Hematopoietic multipotent progenitor cell treated with erythropoietin and hydrocortisone succinate and interleukin-3 and kit ligand, for 15 days (in vitro differentiated cells): Measurements from ENCODE around the gene KCNH1.
"Not testable (repeated sequence)": the region's sequence is repeated elsewhere in the genome, so short reads cannot be mapped to it uniquely, and the experiment has no call there.

Experiments used
- DNase-seq: peaks from one replicate; pipeline ENCODE4 v3.0.0-alpha.2; 2015; ENCODE audit warnings: low spot score

Gene KCNH1

DNA sequence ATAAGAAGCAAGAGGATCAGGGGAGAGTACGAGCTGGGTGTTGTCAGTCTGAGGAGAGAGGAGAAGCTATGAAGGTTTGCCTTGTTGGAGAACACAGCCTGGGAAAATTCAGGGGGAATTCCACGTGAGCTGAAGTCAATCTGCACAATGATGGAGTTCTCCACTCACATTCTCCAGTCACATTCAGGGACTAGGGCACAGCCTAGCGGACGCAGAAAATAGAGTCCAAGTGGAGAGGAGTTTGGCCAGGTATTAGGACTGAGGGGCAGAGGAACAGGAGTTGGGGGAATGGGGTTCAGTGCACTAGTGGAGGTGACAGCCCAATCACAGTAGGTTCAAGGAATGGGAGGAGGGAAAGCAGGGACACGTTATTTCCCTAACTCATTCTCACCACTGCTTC is 124.0 kb downstream of the KCNH1 start:
- no peak for DNase-seq

DNA sequence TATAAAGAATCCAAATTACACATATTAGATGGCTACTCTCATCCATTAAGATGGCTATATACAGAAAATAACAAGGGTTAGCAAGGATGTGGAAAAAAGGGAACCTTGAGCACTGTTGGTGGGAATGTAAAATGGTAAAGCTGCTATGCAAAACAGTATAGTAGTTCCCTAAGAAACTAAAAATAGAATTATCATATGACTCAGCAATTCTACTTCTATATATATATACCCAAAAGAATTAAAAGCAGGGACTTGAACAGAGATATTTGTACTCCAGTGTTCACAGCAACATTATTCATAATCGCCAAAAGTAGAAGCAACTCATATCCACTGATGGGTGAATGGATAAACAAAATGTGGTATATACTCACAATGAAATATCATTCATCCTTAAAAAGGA is 126.1 kb downstream of the KCNH1 start:
- no peak for DNase-seq

DNA sequence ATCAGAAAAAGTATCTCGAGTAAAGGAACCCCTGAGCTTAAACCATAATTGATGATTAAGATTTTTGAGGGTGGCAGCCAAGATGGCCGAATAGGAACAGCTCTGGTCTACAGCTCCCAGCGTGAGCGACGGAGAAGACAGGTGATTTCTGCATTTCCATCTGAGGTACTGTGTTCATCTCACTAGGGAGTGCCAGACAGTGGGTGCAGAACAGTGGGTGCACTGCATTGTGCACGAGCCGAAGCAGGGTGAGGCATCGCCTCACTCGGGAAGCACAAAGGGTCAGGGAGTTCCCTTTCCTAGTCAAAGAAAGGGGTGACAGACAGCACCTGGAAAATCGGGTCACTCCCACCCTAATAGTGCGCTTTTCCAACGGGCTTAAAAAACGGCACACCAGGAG is 138.0 kb downstream of the KCNH1 start:
- DNase-seq, result not testable (repeated sequence)

GRCh38 chr1:210992837-210993236 is 141.1 kb downstream of the KCNH1 start:
- no peak for DNase-seq

DNA sequence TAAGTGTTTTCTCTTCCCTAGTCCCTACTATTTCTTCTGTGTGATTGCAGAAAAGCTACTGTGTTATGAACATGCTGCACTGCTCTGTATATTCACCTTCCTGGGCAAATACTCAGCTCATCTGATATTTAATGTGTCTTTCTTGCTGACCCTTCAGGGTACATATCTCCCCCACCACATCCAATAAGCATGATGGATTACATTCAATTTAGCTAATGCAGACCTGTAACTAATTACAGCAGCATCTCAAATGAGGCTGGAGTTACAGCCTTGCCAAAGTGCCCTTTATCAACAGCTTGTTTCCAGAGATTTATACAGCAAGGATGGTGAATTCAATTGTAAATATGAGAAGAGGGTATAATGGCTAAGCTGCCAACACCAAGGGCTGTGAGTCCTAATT is 144.0 kb downstream of the KCNH1 start:
- DNase-seq, result no peak

- DNase-seq, result no peak
Observed at GRCh38 chr1:210981490-210981889, 152.5 kb downstream of the KCNH1 start.

- DNase-seq, result no peak
Observed at GRCh38 chr1:210980082-210980481, 153.9 kb downstream of the KCNH1 start.

DNA sequence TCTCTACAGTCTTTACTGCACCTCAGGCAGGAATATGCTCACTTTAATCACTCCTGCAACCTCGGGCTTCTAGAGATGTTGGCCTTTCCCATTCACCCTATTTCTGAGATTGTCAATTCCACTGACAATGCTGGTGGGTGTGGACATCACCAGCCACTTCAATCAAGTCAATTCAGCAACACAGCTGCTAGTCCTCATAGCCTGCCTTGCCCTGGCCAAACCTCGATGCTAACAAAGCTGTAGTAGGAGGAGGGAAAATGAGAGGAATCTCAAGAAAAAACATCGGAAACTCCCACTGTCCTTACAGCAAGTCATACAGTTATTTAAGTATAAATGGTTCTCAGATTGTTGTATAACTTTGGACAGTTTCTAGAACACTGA is 155.0 kb downstream of the KCNH1 start:
- no peak for DNase-seq

GRCh38 chr1:210978316-210978973 is 155.5 kb downstream of the KCNH1 start:
- DNase-seq, result no peak

DNA sequence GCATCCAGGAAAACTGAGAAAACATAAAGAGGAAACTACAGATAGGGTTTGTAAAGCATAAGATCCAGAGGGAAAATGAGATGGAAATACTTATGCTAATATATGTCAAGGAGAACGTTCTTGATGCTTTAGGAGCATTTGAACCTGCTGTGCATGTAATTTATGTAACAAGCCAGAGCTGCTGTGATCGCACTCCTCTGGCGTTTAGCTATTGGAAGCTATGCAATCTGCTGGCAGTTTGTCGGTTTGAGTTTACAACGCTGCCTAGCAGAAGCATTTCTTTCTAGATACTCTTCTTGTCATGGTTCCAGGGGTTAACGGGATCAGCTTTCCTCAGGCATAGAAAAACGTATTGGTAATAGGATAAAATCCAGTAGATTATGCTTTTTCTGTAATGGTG is 182.7 kb downstream of the KCNH1 start:
- DNase-seq, result no peak

DNA sequence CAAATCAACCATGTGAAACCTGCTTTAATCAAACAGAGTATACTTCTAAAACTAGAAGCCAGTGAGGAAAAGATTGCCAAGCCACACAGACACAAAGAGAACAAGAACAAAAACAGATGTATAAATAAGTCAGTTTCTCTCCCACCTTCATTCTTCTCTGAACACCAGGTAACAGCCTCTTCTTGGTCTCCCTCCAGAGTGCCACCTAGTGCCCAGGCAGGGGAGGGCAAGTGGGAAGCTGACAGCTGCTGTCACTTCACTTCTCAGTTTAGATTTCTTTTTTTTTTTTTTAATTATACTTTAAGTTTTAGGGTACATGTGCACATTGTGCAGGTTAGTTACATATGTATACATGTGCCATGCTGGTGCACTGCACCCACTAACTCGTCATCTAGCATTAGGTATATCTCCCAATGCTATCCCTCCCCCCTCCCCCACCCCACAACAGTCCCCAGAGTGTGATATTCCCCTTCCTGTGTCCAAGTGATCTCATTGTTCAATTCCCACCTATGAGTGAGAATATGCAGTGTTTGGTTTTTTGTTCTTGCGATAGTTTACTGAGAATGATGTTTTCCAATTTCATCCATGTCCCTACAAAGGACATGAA is 183.9 kb downstream of the KCNH1 start:
- DNase-seq, result peak; percentile 14

DNA sequence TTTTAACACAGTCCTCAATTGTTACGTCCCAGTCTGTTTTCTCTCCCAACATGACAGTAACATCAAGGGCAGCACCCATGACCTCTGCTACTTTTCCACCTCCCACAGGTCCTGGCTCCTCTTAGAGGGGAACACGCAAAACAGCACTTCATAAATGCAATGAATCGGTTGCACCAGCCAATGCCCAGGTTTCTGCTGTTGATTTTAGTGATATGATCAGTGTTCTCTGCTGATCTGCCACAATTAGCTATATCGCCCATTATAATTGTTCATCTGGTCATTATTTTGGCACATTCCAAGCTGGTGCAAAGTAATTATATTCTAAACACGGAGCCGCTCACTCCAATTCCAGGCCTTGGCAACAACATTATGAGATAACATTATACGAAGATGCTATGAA is 184.5 kb downstream of the KCNH1 start:
- DNase-seq, result no peak

DNA sequence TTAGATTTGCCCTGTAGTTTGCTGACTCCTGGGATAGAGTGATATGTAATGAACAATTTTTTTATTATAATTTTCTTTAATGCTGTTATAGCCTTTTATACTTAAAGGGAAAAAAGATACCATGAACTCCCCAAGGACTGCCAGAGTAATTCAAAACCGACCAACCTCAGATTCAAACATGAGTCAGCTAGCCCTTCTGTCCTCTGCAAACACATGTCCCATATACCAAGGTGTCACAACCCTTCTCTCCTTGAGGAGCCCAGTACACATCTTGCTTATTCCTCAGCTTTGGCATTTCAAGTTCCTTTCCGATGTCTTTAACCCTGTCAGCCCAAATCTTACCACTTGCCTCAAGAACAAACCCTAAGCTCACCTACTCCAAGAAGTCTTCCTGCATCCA is 184.9 kb downstream of the KCNH1 start:
- DNase-seq, result no peak

DNA sequence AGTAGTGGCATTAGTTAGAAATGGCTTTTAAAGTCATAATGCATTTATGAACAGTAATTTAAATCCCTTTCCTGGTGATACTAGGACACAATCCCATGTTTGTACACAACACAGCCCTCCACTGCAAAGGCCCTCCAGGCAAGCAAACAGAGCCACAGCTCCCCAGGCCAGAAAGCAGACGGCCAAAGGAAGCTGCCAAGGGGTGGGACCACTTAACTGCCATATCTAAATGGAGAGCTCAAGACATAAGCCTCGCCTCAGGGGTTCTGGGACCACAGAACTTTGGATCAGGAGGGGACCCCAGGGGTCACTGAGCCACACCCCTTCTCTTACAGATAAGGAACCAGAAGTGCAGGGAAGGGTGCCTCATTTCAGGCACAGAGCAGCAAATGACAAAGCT is 189.7 kb downstream of the KCNH1 start:
- DNase-seq, result no peak

GRCh38 chr1:210942513-210942912 is 191.4 kb downstream of the KCNH1 start:
- DNase-seq, result no peak

DNA sequence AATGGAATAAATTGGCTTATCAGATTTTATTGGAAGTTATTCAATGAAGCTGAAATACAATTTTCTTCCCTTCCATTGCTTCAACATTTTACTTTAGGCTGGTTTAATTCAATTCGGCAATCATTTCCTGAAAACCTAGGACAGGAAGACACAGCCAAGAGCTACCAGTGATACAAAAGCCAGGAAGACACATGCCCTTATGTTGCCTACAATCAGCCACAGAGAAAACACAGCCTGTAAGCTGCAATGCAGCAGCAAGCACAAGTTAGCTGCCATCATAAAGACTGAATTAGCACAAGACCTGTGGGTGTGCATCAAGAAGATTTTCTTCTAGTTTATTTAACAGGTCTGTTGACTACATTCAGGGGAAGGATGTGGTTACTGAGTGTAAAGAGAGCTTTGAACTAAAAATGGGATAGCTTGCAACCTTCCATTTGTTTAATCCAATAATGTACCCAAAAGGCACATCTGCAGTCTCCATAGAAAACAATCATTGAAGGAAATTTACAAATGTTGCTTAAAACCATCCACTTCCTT is 193.8 kb downstream of the KCNH1 start:
- DNase-seq, result no peak

GRCh38 chr1:210938416-210938925 is 195.5 kb downstream of the KCNH1 start:
- no peak for DNase-seq

DNA sequence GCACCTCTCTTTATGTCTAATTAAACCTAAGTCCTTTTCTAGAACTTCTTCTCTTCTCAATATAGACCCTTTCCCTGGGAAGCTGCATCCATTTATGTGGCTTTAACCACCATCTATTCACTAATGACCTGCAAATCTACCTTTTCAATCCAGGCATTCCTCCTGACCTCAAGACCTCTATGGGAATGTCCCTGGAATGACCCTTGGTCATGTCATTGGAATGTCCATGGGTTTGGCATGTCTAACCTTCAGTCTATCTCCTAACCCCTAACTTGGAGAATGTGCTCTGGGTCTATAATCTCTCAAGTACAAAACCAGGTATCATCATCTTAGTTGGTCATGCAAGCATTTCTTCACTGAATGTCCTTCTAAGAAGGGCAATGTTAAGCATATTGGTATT is 196.1 kb downstream of the KCNH1 start:
- DNase-seq, result no peak

GRCh38 chr1:210935905-210936304 is 198.0 kb downstream of the KCNH1 start:
- no peak for DNase-seq

DNA sequence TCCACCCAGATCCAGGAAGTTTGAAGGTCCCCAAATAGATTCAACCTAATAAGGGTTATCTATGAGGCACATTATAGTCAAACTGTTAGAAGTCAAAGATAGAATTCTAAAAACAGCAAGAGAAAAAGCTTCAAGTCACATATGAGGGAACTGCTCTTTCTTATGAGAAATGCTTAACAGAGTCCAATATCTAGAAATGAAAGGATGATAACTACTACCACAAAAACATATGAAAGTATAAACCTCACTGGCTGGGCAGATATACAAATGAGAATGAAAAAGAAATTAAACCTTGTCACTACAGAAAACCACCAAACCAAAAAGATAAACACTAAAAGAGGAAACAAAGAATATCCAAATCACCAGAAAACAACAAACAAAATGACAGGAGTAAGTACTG is 201.8 kb downstream of the KCNH1 start:
- DNase-seq, result no peak

DNA sequence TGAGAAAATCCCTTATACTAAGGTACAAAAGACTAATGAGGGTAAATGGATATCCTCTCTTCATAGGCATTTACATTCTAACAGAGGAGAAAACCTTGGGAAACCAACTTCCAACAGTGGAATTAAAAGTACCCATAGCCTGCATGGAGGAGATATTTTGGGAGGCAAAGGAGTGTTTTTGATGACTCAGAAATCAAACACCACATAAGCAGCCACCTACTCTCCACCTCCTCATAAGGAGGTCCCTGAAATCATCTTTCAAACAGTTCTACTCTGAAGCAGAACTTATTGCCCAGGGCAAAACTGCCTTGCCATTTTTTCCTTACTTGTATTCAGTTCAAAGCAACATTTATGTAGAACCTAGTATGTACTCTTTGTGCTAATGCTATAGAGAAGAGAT is 211.3 kb downstream of the KCNH1 start:
- no peak for DNase-seq

DNA sequence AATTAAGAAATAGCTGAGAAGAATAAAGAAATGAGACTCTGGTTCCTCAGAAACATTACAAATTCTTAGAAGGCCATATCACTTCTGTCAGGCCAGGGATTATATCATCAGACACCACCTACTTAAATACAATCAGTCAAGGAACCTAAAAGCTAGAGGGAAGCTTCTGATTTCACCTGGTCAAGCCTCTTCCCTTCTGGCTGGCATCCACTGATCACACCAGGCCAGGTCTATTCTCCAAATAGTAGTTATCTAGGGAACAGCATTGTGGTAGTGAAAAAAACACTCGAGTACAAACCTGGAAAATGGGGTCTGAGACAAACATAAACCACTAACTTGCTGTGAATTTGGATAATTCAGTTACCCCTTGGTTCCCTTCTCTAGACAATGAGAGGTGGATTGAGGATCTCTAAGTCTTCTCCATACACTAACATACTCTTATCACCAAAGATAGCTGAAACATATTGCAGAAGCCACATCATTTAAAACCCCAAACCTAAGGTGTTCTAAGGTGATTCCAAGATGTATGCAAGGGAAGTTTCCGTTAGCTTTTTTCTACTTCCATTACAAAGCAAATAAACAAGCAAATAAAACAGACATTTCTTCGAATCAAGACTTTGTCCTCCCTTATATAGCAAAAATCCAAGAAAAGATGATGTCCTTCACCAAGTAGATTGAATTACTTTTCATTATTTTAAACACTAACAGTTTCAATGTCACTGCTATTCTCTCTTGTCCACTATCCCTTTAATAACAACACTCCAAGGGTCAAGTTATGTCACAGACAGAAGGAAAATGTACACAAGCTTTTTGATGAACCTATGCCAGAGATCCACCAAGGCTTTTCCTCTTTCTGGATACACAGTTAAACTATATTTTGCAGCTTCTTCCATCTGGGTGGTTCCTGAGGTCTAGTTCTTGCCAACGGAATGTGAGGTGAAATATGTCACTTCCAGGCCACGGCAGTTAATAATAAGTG is 212.9 kb downstream of the KCNH1 start:
- DNase-seq, result no peak

DNA sequence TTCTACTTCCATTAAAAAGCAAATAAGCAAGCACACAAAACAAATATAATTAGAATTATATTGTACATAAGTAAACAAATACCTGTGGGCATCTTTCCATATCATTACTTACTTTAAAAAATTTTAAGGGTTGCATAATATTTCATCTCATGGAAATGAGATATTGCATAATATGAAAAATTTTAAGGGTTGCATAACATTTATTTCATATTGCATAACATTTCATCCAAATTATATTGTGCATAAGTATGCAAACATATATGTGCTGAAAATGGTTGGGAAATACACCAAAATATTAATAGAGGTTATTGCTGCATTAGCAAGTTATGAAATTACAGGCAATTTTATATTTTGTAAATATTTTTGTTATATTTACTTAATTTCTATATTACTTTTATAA is 213.7 kb downstream of the KCNH1 start:
- DNase-seq, result no peak
